Stimulated activated CD8-positive, alpha-beta memory T cell treated with anti-CD3 and anti-CD28 coated beads, Interleukin-12 subunit alpha, Interleukin-12 subunit beta, amount 100 ng/mL, for 24 hours (primary cell): ENCODE measurements around the gene SLC35G4.
"Not testable (repeated sequence)": the region's sequence is repeated elsewhere in the genome, so short reads cannot be mapped to it uniquely, and the experiment has no call there.

Experiments used
- DNase-seq: peaks from one replicate; pipeline ENCODE4 v3.0.0-alpha.2; 2020; ENCODE audit errors: extremely low read depth

SLC35G4 gene

GRCh38 chr18:11613611-11614010 lies 4.2 kb downstream of the SLC35G4 start:
- DNase-seq: not testable (repeated sequence)

DNA sequence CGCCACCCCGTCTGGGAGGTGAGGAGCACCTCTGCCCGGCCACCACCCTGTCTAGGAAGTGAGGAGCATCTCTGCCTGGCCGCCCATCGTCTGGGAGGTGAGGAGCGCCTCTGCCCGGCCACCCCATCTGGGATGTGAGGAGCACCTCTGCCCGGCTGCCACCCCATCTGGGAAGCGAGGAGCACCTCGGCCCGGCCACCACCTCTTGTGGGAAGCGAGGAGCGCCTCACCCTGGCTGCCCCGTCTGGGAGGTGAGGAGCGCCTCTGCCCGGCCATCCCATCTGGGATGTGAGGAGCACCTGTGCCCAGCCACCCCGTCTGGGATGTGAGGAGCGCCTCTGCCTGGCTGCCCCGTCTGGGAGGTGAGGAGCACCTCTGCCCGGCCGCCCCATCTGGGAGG lies 4.6 kb downstream of the SLC35G4 start:
- not testable (repeated sequence) for DNase-seq

GRCh38 chr18:11614981-11615380 lies 5.6 kb downstream of the SLC35G4 start:
- not testable (repeated sequence) for DNase-seq

GRCh38 chr18:11647310-11647709 lies 37.9 kb downstream of the SLC35G4 start:
- not testable (repeated sequence) for DNase-seq

DNA sequence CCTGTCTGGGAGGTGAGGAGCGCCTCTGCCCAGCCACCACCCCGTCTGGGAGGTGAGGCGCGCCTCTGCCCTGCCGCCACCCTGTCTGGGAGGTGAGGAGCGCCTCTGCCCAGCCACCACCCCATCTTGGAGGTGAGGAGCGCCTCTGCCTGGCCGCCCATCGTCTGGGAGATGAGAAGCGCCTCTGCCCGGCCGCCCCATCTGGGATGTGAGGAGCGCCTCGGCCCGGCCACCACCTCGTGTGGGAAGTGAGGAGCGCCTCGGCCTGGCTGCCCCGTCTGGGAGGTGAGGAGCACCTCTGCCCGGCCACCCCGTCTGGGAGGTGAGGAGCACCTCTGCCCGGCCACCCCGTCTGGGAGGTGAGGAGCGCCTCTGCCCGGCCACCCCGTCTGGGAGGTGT lies 38.4 kb downstream of the SLC35G4 start:
- DNase-seq: not testable (repeated sequence)

GRCh38 chr18:11649839-11650238 lies 40.4 kb downstream of the SLC35G4 start:
- no peak for DNase-seq

DNA sequence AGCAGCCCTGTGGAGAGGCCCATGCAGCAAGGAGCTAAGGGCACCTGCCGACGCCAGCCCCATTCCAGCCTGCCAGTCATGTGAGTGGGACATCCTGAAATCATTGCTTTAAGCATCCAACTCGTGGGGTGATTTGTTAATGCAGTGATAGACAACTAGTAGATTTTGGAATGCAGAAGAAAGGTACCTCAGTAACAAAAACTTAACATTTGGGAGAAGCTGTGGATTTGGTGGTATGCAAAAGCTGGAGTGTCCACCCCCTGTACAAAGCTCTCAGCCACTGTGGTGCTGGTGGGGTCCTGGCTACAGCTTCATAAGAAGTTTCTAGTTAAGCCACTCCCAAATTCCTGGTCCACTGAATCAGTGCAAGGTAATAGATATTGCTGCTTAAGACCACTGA lies 42.5 kb downstream of the SLC35G4 start:
- DNase-seq: no peak

DNA sequence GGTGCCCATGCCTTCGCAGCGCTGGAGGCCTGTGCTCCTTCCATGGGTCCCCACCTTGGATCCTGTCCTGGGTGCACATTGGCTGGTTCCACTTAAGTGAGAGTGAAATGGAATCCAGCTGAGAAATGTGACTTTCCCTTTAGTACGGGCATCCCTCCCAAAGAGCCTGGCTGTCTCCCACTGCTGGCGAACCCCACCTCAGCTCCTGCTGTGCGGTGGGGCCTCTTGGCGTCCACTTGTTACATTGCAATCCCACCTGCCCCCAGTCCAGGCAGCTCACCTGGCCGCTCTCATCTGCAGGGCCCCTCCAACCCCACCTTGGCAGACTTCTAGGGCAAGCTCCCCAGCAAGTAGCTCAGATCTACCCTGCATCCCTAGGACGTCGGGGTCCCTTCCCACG lies 44.1 kb downstream of the SLC35G4 start:
- no peak for DNase-seq

DNA sequence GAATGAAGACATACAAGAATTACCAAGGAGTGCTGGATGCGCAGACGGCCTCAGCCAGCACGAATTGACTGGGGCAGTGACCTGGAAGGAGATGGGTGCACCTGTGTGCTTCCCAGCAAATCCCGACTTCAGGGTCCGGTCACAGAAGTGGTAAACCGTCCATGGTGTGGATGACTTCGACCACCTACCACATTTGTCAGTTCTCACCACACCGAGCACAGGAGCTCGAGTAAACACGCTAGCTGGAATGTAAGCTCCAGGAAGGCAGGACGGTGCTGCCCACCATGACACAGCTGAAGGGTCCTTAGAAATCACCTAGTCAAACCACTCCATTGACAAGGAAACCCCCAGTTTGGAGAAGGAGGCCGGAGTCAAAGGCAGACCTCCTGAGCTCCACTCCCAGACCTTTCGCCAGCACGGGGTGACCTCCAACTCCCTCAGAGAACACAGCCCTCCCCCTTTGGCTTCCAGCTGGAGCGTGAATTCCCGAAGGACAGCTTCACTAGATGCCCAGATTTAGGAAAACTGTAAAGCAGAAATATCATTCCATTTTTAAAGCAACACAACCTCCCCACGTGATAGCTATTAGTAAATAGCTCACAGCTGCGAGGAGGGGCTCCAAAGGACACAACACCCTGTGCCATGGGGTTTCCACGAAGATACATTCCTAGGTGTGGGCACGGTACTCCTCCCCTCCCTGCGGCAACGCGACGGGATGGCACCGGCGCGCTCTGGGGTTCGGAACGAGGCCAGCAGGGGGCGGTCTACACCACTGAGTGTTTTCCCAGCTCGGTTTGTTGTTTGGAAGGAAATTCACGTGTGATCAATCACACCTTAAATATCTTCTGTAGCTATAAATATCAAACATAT lies 45.6 kb downstream of the SLC35G4 start:
- DNase-seq: peak; percentile 16

DNA sequence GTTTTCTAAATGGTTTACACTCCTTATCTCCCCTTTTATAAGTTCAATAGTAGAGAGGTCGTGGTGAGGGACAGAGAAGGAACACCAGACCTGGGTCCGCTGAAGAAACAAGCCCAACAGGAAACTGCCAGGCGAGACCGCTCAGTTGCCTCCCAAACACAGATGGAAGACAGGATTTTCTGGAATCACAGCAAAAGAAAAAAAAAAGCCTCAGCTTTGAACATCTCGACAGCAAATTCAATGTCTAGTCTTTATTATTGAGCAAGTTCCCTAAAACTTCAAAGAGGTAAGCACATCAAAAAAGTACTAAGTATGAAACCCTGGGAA lies 46.2 kb downstream of the SLC35G4 start:
- DNase-seq: no peak

DNA sequence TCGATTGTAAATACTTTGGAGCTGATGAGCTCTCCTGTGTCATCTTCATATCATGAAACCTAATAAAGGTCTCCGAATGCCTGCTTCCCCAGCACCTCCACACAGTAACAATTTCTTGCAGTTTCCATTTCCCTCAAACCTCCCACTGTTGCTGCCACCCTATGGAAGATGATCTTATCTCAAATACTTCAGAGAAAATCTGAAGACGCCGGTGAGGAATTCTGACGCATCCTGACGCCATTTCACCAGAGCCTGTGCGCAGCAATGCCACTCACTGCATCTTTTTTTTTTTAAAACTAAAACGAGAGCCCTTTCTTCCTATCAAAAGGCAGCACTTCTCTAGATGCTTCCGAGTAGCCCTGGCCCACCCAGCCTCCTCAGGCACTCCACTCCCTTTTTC lies 47.8 kb downstream of the SLC35G4 start:
- no peak for DNase-seq

DNA sequence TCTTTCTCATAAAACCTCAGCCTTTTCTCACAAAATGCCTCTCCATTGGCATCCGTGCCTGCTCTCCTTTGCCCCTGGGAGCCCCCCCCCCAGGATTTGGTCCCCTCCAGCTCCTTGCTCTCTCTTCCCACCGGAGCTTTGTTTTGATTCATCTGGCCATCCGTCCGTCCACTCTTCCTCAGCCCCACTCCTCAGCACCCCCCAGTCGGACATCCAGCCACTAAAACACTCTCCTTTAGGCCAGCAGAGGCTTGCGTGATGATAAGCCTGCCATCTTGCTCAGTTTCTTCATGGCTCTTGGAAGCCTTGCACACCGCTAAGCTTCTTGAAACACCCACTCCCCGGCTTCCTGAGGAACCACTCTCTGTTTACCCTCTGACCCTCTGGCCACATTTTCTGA lies 48.2 kb downstream of the SLC35G4 start:
- DNase-seq: no peak

DNA sequence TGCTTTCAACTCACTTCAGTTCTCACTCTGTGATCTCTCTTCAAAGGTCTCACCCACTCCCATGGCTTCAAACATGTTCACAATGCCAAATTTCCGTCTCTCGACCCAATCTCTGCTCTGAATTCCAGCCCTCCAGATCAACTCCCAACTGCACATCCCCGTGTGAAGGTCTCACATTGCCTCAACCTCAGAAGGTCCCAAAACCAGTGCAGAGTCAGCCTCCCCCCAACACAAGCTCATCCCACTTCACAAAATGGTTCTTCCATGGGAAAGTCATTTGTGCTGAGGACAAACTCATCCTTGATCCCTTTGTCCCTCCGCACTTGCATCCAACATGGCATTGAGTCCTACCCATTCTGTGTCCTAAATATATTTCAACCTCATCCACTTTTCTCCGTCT lies 48.6 kb downstream of the SLC35G4 start:
- no peak for DNase-seq

- DNase-seq: no peak
Measured at GRCh38 chr18:11658989-11659388, 49.6 kb downstream of the SLC35G4 start.
